K562 treated with DMSO at 1 percent for 4 hours (cell line): ENCODE measurements around the gene PRR30. TPM values are rescaled to one million over a fixed set of nuclear protein-coding genes. Genes with fewer than 3 reads are reported as not detected.

ENCODE experiments used
- total RNA-seq: library from RNA; unstranded; fragments of 300-600 nt; gene quantifications from 2 replicates; pipeline ENCODE4 v1.2.3, GENCODE V29; 2022; ENCODE audit not compliant: insufficient read depth

Gene PRR30
- total RNA-seq = not detected in 2 replicates

DNA sequence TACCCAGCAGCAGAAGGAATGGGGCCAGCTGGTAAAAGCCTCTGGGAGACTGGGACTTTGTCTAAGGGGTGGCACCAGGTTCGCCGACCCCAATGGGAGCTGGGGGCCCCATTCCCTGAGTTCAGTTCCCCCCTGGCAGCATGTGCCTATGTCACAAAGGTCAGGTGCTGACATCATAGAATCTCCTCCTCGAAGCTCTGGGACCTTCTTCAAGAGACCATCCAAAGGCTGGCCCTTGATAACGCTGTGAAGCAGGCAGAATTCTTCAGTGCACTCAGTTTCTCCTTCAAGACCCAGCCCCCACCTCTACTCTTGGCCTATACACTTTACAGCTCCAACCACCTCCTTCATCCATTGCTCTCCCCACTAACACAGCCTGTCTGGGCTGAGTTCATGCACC is at the start of gene PRR30:
PRR30 (minus strand) TSS at position 101 of the 400 bp plus-strand sequence. CDS start 1,081 bp downstream, outside the sequence.

DNA sequence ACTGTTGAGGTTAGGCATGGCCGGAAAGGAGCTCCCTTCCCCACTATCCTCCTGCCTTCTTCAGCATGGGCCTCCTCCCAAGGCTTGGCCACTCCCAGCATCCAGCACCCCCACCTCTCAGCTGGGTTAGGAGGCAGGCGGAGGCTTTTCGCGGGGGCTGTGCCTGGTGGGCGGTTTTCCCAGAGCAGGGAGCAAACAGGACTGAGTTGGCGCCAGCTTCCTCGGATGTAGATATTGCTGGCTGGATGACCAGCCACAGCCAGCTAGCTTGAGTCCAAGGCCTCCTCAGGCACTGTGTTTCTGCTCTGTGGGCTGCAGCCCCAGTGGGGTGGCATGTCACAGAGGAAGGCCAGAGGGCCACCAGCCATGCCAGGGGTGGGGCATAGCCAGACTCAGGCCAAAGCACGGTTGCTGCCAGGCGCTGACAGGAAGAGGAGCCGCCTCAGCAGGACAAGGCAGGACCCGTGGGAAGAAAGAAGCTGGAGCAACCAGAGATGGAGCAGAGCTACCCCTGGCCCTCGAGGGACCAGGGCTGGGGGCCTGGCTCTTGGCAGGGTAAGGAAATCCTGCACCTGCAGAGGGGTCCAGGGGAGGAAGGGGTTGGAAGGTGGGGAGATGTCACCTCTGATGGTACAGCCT is 9.7 kb upstream of the PRR30 start, which contains the start of gene TCF23:
TCF23 (plus strand) TSS at position 204 of the 639 bp plus-strand sequence; CDS start at position 334, 130 bp downstream.

DNA sequence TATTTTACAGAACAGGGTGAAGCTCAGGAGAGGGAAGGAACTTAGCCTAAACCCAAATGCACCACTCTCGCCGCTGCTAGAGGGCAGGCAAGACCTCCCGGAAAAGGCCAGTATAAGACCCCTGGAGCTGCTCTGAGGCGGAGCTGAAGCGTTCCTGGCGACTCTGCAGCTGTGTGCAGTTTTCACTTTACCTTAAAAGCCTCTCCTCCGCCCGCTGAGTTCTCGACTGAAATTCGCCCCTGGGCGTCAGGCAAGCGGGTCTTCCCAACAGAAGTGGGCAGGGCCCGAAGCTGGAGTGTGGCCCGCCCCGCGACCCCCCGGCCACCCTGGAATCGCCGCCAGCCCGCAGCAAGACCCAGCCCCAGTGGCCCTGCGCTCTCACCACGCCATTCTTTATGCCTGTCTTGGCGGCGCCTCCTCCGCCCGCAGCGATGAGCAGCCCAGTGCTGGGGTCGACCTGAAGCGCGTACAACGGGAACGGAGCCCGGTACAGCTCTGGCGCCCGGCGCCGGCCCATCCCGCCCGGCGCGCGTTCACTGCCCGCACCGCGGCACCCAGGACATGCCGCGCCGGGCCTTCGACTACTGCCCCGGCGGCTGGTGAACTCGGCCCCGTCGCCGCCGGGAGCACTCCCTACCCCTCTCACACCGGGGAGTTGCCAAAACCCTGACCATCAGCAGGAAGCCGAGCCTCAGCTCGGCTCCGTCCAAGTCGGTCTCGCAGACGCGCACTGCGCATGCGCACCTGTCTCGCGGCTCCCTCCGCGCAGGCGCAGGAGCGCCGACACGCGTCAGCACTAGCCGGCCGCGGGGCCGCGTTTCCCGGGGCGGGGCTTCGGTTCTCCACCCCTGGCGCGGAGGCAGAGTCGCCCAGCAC is 5.1 kb downstream of the PRR30 start, which contains the start of gene PREB:
PREB (minus strand) TSS at position 732 of the 876 bp plus-strand sequence; CDS start at position 517, 215 bp downstream.

DNA sequence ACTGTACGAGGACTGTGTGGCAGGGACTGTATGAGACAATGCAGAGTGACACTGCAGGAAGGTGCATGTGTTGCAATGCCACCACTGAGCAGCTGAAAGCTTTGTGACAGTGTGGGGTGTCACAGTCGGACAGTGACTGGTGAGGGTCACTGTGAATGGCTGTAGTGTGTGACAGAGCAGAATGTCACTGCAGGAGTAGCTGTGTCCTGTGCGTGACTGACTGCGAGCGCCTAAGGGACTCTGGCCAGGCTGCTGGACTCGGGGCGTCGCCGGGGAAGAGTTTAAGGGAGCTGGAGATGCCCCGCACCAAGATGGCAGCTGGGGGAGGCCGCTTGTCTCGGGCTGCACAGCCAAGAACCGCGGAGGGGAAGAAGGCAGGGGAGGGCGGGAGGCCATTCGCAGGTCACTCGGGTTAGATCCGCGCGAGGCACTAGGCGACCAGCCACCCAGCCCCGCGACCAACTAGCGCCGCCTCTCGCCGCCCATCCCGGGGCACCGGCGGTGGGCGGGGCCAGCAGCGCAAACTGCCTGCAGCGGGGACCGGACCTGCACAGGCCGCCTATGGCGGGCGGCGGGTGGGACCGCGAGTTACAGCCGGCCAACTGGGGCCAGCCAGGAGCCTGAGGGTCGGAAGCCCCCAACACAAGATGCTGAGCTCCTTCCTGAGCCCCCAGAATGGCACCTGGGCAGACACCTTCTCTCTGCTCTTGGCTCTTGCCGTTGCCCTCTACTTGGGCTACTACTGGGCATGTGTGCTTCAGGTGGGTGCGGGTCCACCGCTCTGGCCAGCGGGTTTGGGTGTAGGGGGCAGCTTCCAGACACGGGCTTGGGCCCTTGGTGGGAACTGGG is 15.7 kb downstream of the PRR30 start, which contains the start of gene ABHD1:
ABHD1 (plus strand) TSS at position 514 of the 849 bp plus-strand sequence; CDS start at position 648, 134 bp downstream.

DNA sequence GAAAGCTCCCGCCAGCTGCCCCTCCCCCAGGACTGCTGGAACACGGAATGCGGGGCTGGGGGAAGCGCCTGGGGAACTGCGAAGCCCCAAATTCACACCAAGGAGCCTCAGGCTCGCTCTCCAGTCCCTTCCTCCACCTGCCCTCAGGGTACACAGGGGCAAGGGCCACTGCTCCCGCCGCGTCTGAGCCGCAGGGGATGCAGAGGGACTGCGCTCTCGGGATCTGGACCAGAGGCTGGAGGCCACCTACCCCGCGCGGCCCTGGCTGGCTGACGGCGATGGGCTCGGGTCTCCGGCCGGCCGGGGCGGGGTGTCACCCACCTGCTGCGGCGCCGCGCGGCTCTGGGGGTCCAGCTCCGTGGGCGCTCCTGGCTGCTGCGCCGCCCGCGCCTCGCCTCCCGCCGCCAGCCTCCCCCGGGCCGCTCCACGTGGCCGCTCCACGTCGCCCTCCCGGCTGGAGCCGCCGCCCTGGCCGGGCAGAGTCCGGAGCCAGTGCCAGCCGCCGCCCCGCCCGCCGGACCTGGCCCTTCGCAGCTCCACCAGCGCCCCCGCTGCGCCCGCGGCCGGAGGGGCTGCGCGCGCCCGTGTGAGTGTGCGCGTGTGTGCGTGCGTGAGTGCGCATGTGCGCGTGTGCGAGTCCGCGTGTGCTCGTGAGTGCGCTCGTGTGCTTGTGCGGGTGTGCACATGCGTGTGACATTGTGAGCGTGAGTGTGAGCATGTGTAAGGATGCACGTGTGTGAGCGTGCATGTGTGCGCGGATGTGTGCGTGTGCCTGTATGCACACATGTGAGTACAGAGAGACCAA is 20.5 kb downstream of the PRR30 start, which contains the start of gene CGREF1:
CGREF1 (minus strand) TSS at position 604 of the 805 bp plus-strand sequence. CDS start 14,762 bp downstream, outside the sequence.

Other genes starting within 250 kb of the PRR30 start
- gene MAPRE3, start 168.8 kb downstream of the PRR30 start, total RNA-seq = 43.0 and 53.3 TPM in 2 replicates
- 99.6 and 101 TPM in 2 replicates for gene TMEM214, start 106.4 kb downstream of the PRR30 start, total RNA-seq
- 45.1 and 50.9 TPM in 2 replicates for gene AGBL5, start 87.7 kb downstream of the PRR30 start, total RNA-seq
- gene OST4, start 67.8 kb downstream of the PRR30 start, total RNA-seq = 210 and 258 TPM in 2 replicates
- gene EMILIN1, start 60.8 kb downstream of the PRR30 start, total RNA-seq = 1.2 and 1.4 TPM in 2 replicates
- gene KHK, start 52.6 kb downstream of the PRR30 start, total RNA-seq = 17.1 and 19.4 TPM in 2 replicates
- gene CGREF1, start 20.3 kb downstream of the PRR30 start, total RNA-seq = 1.3 TPM in 1 of 2 replicates, not detected in the other
- gene ABHD1, start 15.6 kb downstream of the PRR30 start, total RNA-seq = not detected in 2 replicates
- 71.3 and 72.7 TPM in 2 replicates for gene PREB, start 4.8 kb downstream of the PRR30 start, total RNA-seq
- not detected in 2 replicates for gene TCF23, start 9.6 kb upstream of the PRR30 start, total RNA-seq
- 87.2 and 192 TPM in 2 replicates for gene ATRAID, start 72.6 kb upstream of the PRR30 start, total RNA-seq
- 36.2 and 42.0 TPM in 2 replicates for gene SLC5A6, start 72.9 kb upstream of the PRR30 start, total RNA-seq
- 56.2 and 60.6 TPM in 2 replicates for gene CAD, start 78.0 kb upstream of the PRR30 start, total RNA-seq
- 0.60 and 1.5 TPM in 2 replicates for gene SLC30A3, start 123.6 kb upstream of the PRR30 start, total RNA-seq
- not detected in 2 replicates for gene DNAJC5G, start 136.0 kb upstream of the PRR30 start, total RNA-seq
- gene TRIM54, start 143.0 kb upstream of the PRR30 start, total RNA-seq = not detected in 2 replicates
- gene UCN, start 169.0 kb upstream of the PRR30 start, total RNA-seq = 5.5 and 7.0 TPM in 2 replicates
- 62.7 and 64.9 TPM in 2 replicates for gene MPV17, start 183.7 kb upstream of the PRR30 start, total RNA-seq
- gene GTF3C2, start 217.4 kb upstream of the PRR30 start, total RNA-seq = 36.2 and 43.2 TPM in 2 replicates
- gene EIF2B4, start 230.9 kb upstream of the PRR30 start, total RNA-seq = 46.9 and 57.9 TPM in 2 replicates
- 72.9 and 81.1 TPM in 2 replicates for gene SNX17, start 231.2 kb upstream of the PRR30 start, total RNA-seq
- 10.0 and 12.0 TPM in 2 replicates for gene ZNF513, start 241.3 kb upstream of the PRR30 start, total RNA-seq